ENCODE measurements around the gene CHD3. TPM values are rescaled to one million over a fixed set of nuclear protein-coding genes. Genes with fewer than 3 reads are reported as not detected.
A peak's percentile ranks its signal among the peaks of the same experiment; 100 is the strongest.

CHD3 gene
- total and polyA plus RNA-seq, 2 of the 13 experiments (the other 11 are each of a cell fraction or from before 2014, with no cell fraction given): 2.7 to 3.7 TPM

- no peak for TF ChIP-seq KIAA2018 (CRISPR knock-in tag; IDR thresholded peaks at IDR 0.05; ENCODE audit: borderline replicate concordance)
- 0 out of 2 replicates have a peak, but pooled peaks have one; percentile 26 for TF ChIP-seq ESRRA (CRISPR knock-in tag; IDR thresholded peaks at IDR 0.05; ENCODE audit: low read depth)
- TF ChIP-seq ARID5B (CRISPR knock-in tag; IDR thresholded peaks at IDR 0.05): peak; percentile 35; the same call in 1 of the 2 replicates
- TF ChIP-seq KDM2A (CRISPR knock-in tag; IDR thresholded peaks at IDR 0.05; ENCODE audit: borderline replicate concordance, low read depth): peak; percentile 99
- no peak for TF ChIP-seq SYNCRIP (IDR thresholded peaks at IDR 0.05; ENCODE audit: insufficient read depth, low read depth, low read length)
- no peak; the same call in 1 of the 2 replicates for TF ChIP-seq ZNF160 (CRISPR knock-in tag; IDR thresholded peaks at IDR 0.05)
- no peak for TF ChIP-seq ZNF816 (CRISPR knock-in tag; IDR thresholded peaks at IDR 0.05; ENCODE audit: borderline replicate concordance)
- TF ChIP-seq ZNF576 (CRISPR knock-in tag; IDR thresholded peaks at IDR 0.05): no peak
- no peak for TF ChIP-seq GMEB2 (CRISPR knock-in tag; IDR thresholded peaks at IDR 0.05; ENCODE audit: low read depth)
- no peak for TF ChIP-seq NFE2L1 (CRISPR knock-in tag; IDR thresholded peaks at IDR 0.05; ENCODE audit: borderline replicate concordance)
These were observed 31.5 kb upstream of the CHD3 start, which contains the start of gene NAA38 (continued) for GRCh38 chr17:7856811-7857712.
